Fibroblast of skin of back (primary cell): Measurements from ENCODE around the gene TRIM22. TPM values are rescaled to one million over a fixed set of nuclear protein-coding genes. Genes with fewer than 3 reads are reported as not detected.
A peak's percentile ranks its signal among the peaks of the same experiment; 100 is the strongest.
"Not testable (repeated sequence)": the region's sequence is repeated elsewhere in the genome, so short reads cannot be mapped to it uniquely, and the experiment has no call there.

Source experiments
- DNase-seq: peaks from one replicate; pipeline ENCODE4 v3.0.0-alpha.2; 2013
- polyA plus RNA-seq, 2 experiments: library from polyadenylated mRNA; unstranded; fragments of 120-200 nt; gene quantifications; one replicate each; pipeline ENCODE4 v1.2.1, GENCODE V29; 2013; ENCODE audit not compliant: insufficient read length in 2 of 2

The TRIM22 gene, protein sequence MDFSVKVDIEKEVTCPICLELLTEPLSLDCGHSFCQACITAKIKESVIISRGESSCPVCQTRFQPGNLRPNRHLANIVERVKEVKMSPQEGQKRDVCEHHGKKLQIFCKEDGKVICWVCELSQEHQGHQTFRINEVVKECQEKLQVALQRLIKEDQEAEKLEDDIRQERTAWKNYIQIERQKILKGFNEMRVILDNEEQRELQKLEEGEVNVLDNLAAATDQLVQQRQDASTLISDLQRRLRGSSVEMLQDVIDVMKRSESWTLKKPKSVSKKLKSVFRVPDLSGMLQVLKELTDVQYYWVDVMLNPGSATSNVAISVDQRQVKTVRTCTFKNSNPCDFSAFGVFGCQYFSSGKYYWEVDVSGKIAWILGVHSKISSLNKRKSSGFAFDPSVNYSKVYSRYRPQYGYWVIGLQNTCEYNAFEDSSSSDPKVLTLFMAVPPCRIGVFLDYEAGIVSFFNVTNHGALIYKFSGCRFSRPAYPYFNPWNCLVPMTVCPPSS
- 27.1 TPM for polyA plus RNA-seq (2013, experiment 1 of 2; ENCODE audit: insufficient read length)
- 90.4 TPM for polyA plus RNA-seq (2013, experiment 2 of 2; ENCODE audit: insufficient read length)

DNA sequence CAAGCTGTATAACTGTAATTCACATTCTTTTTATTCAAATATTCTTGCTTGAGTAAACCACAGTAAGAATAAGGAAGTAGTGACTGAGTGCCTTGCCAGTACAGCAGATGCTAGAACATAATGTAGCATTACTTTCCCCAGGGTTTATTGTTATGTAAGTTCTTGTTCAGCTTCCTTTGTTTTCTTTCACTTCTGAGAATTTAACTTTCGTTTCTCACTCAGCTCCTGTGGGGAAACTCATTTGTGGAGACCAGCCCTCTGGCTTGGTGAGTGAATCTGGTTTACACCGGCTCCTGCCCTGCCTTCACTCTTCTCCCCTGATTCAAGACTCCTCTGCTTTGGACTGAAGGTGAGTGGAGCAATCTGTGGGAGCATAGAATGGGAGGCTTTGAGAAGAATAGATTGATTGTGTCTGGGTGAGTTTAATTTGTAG, at the start of gene TRIM22:
Gene TRIM22, plus strand, starts transcription at position 240 of the 433 bp plus-strand sequence. CDS start 6,443 bp downstream, outside the sequence.
- DNase-seq = peak; percentile 70

DNA sequence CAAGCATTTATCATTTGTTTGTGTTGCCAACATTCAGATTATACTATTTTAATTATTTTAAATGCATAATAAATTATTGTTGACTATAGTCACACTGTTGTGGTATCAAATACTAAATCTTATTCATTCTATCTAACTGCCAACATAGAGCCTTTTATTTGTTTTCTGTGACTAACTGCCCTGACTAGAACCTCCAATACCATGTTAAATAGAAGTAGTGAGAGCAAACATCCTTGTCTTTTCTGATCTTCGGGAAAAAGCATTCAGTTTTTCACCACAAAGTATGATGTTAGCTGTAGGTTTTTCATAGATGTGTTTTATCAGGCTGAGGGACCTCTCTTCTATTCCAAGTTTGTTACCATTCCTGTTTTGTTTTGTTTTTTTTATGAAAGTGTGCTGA, 49.6 kb upstream of the TRIM22 start:
- no peak for DNase-seq

DNA sequence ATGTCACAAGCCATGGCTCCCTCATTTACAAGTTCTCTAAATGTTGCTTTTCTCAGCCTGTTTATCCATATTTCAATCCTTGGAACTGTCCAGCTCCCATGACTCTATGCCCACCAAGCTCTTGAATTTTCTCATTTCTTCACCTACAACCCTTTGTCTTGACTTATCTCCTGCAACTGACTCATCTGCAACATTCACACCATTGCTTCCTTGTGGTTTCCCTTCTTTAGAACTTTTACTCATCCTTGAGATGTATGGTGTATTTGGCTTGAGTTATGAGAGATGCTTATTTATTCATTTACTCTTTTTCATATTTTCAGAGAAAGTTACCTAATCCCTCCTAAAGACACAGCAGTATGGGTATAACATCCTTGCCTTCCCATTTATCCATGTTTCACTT, 46.0 kb upstream of the TRIM22 start:
- no peak for DNase-seq

DNA sequence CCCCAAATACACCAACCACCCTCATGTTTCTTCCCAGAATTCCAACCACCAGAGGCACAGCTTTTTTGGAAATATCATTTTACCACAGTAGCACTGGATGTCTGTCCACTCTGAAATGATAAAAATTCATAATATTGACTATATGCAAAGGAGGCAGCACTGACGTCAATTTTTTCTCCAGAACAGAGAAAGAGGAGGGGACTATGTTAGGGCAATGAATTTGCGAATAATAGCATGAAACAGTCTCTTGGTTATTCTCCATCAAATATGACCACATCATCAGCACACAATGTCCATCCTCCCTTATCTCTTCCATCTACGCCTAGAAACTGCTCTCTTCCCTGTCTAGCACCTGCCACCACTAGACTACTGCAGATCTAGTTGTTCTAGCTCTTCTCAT, 43.5 kb upstream of the TRIM22 start:
- DNase-seq = no peak

DNA sequence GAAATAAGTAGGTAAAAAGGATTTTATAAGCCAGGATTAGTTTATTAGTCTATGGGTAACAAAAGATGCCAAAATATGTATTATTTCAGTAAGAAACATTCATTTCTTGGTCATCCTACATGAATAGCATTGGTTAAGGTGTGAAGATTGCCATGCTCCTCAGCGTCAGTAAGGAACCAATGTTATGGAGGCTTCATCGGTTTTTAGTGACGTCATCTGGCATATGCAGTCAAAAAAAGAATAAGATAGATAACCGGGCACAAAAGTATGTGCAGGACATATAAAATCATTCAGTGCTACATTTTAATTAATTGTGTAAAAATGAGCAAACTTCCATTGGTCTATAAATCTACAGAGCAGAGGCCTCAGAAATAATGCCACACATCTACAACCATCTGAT, 34.1 kb upstream of the TRIM22 start:
- no peak for DNase-seq

DNA sequence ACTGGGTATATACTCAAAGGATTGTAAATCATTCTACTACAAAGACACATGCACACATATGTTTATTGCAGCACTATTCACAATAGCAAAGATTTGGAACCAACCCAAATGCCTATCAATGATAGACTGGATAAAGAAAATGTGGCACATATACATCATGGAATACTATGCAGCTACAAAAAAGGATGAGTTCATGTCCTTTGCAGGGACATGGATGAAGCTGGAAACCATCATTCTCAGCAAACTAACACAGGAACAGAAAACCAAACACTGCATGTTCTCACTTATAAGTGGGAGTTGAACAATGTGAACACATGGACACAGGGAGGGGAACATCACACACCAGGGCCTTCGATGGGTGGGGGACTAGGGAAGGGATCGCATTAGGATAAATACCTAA, 32.6 kb upstream of the TRIM22 start:
- DNase-seq = not testable (repeated sequence)

DNA sequence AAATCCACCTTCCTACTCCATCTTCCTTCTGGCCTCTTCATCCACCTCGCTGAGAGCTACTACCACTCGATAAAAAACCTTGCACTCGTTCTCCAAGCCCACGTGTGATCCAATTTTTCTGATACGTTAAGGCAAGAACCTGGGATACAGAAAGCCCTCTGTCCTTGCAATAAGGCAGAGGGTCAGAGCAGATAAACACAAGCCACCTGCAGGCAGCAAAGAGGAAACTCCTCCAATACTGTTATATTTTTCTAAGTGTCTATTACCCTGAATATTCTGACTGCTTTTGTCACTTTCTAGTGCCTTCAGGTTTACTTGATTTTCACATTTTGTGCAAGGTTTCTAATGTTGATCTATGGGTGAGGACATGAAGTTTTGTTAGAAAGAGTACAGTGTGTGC, 31.3 kb upstream of the TRIM22 start:
- no peak for DNase-seq

DNA sequence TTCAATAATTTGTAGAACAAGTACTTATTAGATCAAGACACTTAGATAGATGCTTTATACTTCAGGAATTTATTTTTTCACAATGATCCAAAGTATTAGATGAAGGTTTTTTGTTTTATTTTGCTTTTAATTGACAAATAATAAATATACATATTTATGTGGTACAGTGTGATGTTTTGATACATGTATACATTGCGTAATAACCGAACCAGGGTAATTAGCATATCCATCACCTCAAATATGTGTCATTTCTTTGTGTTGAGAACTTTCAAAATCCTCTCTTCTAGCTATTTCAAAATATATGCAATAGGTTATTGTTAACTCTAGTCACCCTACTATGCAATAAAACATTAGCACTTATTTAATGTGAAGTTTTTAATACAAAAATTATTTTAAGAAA, 26.1 kb upstream of the TRIM22 start:
- DNase-seq = no peak

DNA sequence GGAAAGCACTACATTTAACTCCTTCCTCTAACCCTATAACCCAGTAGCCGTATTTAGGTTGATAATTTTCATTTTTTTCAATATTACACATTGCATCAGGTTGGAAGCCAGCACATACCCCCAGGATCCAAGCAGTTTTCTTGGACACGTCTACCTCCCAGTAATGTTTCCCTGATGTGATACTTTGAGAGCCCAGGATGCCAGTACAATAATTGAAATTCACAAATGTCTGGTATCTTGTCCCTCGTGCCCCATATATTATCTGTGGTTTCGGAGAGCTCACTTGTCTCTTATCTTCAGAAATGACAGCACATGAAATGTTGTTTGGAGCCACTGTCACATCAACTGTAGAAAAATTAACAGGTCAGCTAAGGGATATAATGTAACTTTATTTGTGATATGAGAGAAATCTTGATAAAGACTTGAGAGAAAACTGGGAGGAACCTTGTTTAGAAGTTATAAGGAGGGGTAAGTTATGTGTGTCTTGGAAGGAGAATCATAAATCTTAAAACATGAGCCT, 24.5 kb upstream of the TRIM22 start:
- no peak for DNase-seq

DNA sequence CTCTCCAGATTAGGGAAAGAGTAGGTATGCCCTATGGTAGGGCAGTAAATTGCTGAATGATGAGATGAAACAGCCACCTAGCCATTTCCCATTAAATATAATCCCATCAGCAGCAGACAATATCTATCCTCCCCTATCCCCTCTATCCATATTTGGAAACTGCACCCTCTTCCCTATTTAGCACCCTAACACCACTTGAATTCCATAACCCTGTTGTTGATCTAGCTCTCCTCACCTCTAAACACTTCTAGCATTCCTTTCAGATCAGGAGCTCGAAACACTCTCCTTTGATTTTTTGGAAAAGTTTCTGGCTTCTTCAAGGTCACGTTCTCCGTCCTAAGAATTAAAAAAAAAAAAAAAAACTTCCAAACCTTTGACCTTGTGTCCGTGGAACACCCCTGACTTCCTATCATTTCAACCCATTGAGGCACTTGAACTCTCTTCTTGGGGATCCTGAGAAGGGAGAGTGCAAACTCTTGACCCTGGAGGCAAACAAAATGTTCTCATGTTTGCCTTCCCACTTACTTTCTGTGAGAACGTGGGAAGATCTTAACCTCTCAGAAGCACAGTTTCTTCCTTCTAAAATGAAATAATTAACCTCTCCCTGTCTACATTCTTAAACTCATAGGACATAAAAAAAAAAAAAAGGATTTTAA, 23.7 kb upstream of the TRIM22 start:
- DNase-seq = no peak

DNA sequence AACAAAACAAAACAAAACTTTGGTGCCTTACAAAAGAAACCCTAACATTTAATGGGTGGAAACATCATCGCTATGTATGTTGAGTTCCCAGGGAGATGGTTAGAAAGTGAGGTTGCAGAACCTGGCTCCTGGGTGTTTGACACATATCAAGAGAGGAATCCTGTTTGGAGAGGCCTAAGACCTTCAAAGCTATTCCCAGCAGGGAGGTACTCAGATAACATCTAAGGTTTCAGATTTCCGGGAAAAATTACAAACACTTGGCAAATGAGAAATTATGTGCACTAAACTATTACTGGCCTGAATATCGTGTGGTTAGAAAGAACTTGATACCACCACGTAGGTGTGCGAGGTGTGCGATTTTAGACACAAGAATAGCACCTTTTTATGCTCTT, 23.2 kb upstream of the TRIM22 start:
- no peak for DNase-seq

DNA sequence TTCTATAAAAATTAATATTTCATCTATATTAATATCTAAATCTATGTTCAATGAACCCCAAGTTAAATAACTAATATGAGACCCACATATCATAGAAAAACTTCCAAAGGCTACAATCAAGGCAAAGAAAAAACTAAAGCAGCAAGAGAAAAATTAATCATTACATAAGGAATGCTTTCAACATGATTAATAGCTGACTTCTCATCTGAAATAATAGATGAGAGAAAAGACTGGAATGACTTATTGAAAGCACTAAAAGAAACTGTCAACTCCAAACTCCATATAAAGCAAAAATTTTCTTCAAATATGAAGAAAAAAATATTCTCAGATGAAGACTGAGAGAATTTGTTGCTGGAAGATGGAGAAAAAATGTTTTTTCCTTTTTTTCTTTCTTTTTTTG, 17.8 kb upstream of the TRIM22 start:
- DNase-seq = peak; percentile 58

DNA sequence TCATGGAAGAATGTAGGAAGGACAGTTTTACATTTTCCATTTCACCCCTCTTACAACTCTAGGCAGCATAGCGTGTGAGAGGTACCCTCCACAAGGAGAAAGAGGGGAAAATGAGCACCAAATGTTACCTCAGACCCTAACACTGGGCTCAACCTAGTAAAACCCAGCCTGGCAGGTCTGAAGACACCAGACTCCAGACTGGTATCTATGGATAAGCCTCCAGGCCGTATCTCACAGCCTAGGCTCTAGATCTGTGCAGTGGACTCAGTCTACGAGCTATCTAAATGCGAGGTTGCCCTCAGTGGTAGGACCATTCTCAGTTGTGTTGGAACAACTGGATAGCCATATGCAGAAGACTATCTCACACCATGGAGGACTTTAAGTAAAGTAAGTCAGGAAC, 15.2 kb upstream of the TRIM22 start:
- no peak for DNase-seq

DNA sequence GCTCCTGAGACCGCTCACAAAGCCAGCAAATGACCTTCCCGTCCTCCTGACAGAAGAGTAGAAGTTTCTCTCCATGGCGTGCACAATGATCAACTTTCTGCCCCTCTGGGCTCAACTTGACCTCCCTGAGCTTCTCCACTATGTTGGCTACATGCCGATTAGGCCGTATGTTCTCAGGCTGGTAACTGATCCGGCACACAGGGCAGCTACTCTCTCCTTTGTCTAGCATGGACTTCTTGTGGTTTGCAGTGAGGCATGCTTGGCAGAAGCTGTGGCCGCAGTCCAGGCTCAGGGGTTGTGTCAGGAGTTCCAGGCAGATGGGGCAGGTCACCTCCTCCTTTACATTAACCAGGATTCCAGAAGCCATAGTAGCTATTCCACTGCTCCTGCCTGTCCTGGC, 9.8 kb upstream of the TRIM22 start:
- DNase-seq = no peak

DNA sequence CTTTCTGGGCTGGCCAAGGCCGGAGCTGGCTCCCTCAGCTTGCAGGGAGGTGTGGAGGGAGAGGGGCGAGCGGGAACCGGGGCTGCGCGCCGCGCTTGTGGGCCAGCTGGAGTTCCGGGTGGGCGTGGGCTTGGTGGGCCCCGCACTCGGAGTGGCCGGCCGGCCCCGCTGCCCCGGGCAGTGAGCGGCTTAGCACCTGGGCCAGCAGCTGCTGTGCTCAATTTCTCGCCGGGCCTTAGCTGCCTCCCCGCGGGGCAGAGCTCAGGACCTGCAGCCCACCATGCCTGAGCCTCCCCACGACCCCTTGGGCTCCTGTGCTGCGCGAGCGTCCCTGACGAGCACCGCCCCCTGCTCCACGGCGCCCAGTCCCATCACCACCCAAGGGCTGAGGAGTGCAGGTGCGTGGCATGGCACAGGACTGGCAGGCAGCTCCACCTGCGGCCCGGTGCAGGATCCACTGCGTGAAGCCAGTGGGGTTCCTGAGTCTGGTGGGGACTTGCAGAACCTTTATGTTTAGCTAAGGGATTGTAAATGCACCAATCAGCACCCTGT, 6.6 kb upstream of the TRIM22 start:
- not testable (repeated sequence) for DNase-seq

DNA sequence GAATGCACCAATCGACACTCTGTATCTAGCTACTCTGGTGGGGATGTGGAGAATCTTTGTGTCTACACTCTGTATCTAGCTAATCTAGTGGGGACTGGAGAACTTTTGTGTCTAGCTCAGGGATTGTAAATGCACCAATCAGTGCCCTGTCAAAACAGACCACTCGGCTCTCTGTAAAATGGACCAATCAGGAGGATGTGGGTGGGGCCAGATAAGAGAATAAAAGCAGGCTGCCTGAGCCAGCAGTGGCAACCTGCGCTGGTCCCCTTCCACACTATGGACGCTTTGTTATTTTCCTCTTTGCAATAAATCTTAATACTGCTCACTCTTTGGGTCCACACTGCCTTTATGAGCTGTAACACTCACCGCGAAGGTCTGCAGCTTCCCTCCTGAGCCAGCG, 6.0 kb upstream of the TRIM22 start:
- DNase-seq = not testable (repeated sequence)

DNA sequence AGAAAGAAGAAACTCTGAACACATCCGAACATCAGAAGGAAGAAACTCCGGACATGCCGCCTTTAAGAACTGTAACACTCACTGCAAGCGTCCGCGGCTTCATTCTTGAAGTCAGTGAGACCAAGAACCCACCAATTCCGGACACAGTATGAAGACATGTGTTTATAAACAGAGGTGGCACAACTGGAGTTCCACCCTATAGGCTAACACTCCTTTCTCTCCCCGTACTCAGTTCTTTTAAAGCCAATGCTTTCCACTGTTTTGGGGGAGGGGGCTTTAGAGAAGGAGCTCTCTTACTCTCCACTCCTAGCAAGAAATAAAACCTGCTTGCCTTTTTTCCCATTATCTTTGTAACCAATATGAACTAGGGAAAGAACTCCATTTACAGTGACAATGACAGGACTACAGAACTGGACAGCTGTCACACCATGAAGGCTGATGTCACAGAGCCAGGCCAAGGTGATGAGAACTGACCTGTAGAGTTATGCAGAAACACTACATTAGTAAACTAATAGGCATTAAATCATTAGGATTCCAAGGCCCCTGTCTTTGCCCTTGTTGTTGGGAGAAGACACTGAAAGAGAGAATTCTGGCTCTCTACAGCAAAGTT, 5.4 kb upstream of the TRIM22 start:
- no peak for DNase-seq

DNA sequence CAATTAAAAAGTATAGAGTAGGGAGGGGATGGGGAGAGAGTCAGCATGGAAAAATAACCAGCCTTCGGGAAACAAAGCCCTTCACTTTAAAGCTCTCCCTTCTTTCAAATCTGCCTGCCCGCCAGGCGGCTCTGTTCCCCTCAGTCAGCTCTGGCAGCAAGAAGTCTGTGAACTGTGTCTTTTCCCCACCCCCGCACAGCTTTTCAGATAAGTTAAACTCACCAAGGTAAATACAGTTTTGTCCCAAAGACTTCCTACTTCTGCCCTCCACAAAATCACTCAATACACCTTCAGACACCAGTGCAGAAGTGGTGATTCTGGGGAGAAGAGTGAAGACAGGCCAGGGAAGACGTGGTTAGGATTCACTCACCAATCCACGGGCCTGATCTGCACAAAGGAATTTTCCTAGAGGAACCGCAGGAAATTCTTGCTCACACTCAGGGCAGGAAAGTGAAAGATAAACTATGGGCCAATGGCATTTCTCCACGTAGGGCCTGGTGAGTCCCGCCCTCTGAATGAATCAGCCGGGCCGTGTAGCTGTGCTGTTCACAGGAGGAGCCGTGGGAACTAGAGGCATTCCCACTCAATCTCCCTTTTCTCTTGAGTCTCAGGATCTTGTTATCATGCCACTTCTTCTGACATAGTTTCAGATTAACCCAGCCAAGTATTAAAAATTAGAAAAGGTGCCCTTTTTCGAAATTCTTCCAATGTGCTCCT, 4.8 kb upstream of the TRIM22 start, which contains the start of gene TRIM5:
Gene TRIM5, minus strand, starts transcription at position 429 of the 717 bp plus-strand sequence. CDS start 4,897 bp downstream, outside the sequence.
- DNase-seq = peak; percentile 99

DNA sequence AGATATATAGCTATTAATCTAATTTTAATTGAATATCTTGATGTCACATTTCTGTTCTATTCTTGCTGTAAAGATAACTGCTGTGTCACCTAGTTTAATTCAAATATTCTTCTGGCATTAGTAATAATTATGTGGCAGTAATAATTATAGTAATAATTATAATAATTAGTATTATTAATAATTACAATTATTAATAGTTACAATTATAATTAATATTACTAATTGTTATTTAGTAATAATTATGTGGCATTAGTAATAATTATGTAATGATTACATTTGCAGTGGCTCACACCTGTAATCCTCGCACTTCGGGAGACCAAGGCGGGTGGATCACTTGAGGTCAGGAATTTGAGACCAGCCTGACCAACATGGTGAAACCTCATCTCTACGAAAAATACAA, 3.2 kb upstream of the TRIM22 start:
- no peak for DNase-seq

DNA sequence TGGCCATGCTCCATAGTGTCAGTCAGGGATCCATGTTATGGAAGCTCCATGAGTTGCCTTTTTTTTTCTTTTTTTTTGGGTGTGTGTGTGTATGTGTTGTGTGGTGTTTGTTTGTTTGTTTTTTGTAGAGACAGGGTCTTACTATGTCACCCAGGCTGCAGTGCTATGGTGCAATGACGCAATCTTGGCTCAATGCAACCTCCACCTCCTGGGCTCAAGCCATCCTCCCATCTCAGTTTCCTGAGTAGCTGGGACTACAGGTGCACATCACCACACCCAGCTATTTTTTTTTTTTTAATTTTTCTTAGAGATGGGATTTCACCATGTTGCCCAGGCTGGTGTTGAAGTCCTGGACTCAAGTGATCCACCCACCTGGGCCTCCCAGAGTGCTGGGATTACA, 1.1 kb upstream of the TRIM22 start:
- DNase-seq = no peak

DNA sequence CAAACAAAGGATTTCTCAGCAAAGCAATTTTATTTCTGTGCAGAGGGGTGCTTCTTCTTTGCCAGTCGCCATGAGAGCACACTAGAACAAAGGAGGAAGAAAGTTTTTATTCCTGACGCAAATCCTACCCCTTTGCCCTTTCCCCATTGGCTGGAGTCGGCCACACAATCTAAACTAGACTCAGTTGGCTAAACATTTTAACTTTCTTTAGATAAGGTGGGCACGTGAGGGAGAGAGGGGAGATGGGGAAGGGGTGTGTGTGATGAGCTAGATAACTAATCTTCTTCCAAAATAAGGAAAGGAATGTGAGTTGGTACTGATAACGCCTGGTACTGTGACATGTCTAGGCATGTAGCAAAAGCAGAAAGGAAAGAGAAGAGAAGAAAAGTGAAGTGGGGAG, 626 bp downstream of the TRIM22 start:
- DNase-seq = peak; percentile 12

DNA sequence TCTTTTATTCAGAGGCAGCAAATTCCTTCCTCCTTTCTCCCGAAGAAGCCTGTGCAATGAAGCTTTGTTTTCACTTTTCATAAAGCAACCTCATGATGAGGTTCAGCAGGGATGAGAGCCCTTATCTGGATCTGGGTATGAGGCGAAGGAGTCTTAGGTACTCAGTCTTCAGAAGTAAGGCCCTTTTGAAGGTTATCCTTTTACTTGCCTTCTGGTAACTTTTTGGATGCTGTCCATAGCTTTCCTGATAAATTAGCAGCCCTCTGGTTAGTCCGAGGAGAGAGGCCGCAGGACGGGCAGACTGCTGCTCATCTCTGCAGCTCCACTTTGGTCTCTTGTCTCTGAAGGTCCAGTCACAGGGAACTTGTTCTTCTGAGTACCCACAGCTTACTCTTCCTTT, 1.1 kb downstream of the TRIM22 start:
- no peak for DNase-seq
